T-helper 2 cell treated with Interferon-gamma antibody and Interleukin-4, amounts not matched to agents 5 μg/mL and 100 μg/mL, for 36 hours (primary cell): ENCODE results near the gene LPCAT2.

Experiments used
- DNase-seq: peaks from one replicate; pipeline ENCODE4 v3.0.0; 2021; ENCODE audit warnings: low spot score
- H3K27ac Mint-ChIP-seq: one replicate; pipeline ENCODE4 v1.8.0; 2021; ENCODE audit warnings: mild to moderate bottlenecking, mixed read lengths
- H3K27me3 Mint-ChIP-seq: one replicate; pipeline ENCODE4 v1.8.0; 2021; ENCODE audit warnings: low read depth, mixed read lengths
- H3K36me3 Mint-ChIP-seq: one replicate; pipeline ENCODE4 v1.8.0; 2021; ENCODE audit warnings: low read depth, mixed read lengths
- H3K4me1 Mint-ChIP-seq: one replicate; pipeline ENCODE4 v1.8.0; 2021; ENCODE audit warnings: low read depth, mixed read lengths
- H3K4me3 Mint-ChIP-seq: one replicate; pipeline ENCODE4 v1.8.0; 2022; ENCODE audit warnings: mild to moderate bottlenecking, moderate library complexity, mixed read lengths
- H3K9me3 Mint-ChIP-seq: one replicate; pipeline ENCODE4 v1.8.0; 2021; ENCODE audit warnings: mixed read lengths

Gene LPCAT2, protein sequence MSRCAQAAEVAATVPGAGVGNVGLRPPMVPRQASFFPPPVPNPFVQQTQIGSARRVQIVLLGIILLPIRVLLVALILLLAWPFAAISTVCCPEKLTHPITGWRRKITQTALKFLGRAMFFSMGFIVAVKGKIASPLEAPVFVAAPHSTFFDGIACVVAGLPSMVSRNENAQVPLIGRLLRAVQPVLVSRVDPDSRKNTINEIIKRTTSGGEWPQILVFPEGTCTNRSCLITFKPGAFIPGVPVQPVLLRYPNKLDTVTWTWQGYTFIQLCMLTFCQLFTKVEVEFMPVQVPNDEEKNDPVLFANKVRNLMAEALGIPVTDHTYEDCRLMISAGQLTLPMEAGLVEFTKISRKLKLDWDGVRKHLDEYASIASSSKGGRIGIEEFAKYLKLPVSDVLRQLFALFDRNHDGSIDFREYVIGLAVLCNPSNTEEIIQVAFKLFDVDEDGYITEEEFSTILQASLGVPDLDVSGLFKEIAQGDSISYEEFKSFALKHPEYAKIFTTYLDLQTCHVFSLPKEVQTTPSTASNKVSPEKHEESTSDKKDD

DNA sequence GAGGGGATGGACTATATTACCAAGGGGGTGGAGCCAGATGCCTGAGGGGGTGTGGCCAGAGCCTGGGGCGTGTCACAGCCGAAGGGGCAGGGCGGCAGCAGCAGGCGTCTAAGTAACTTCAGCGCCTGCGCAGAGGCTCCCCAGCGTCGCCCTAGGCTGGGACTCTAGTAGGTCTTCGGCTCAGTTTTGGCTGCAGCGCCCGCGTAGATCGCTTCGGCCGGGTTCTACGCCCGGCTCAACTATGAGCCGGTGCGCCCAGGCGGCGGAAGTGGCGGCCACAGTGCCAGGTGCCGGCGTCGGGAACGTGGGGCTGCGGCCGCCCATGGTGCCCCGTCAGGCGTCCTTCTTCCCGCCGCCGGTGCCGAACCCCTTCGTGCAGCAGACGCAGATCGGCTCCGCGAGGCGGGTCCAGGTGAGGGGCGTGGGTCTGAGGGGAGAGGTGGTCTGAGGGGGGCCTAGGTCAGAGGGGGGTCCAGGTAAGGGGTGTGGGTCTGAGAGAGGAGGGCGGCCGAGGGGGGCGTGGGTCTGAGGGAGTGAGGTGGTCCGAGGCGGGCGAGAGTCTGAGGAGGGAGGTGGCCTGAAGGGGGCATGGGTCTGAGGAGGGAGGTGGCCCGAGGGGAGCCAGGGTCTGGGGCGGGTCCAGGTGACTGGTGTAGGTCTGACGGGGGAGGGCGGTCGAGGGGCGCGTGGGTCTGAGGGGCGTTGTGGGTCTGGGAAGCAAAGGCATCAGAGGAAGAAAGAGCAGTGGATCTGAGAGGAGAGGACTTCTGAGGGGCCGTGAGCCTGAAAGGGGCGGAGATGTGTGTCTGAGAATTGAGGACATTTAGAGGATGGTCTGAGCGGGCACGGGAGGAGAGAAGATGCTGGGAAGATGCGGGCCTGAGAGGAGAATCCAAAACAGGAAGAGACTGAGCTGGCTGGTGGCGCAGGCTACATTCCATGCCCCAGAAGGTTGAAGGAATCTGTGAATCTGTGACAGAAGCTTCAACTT is at the start of gene LPCAT2:
Gene LPCAT2 (plus strand): TSS at position 132 of the 991 bp plus-strand sequence. CDS start 110 bp downstream, at position 242.
- Mint-ChIP-seq H3K4me1 (peaks cover 11% of the 10 kb centered on the region), H3K36me3 (peaks cover 16% of the 10 kb centered on the region), H3K27ac (peak within 1 kb of the TSS; percentile 39), H3K4me3 (peak within 1 kb of the TSS; percentile 82), H3K27me3 (peaks cover 32% of the 10 kb centered on the region), H3K9me3 (peaks cover 21% of the 10 kb centered on the region)
- DNase-seq: peak; percentile 69

DNA sequence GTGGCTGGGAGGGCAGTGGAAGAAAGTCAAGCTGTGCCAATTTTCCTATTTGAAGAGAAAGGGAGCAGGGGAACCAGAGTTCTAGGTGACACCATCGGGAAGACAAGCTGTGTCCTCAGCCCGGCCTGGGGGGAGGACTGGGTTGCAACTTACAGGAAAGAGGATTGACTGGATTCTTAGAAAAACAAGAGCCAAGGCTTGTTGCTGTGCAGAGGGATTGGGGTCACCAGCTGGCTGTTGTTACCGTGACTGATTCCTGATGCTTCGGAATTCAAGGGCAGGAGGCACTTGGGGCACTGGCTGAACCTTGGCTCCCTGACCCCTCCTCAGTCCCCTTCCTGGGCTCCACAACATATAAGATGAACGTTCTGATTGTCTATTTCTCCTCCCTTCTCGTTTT is 46.6 kb upstream of the LPCAT2 start:
- DNase-seq: no peak
- no peaks in the 10 kb centered on the region for H3K9me3 Mint-ChIP-seq
- H3K36me3 Mint-ChIP-seq: no peaks in the 10 kb centered on the region
- H3K4me3 Mint-ChIP-seq: no peak overlapping the region
- no peaks in the 10 kb centered on the region for H3K27me3 Mint-ChIP-seq
- H3K4me1 Mint-ChIP-seq: peaks cover 5% of the 10 kb centered on the region
- H3K27ac Mint-ChIP-seq: no peak overlapping the region

- H3K27me3 Mint-ChIP-seq: no peaks in the 10 kb centered on the region
- peaks cover 5% of the 10 kb centered on the region for H3K4me1 Mint-ChIP-seq
- DNase-seq: no peak
- H3K9me3 Mint-ChIP-seq: no peaks in the 10 kb centered on the region
- no peak overlapping the region for H3K4me3 Mint-ChIP-seq
- no peak overlapping the region for H3K27ac Mint-ChIP-seq
- no peaks in the 10 kb centered on the region for H3K36me3 Mint-ChIP-seq
Observed at GRCh38 chr16:55464375-55464774, 44.5 kb upstream of the LPCAT2 start.

GRCh38 chr16:55465077-55465896 is 43.6 kb upstream of the LPCAT2 start:
- Mint-ChIP-seq H3K4me1 (peaks cover 5% of the 10 kb centered on the region), H3K36me3 (no peaks in the 10 kb centered on the region), H3K4me3 (no peak overlapping the region), H3K27me3 (no peaks in the 10 kb centered on the region), H3K27ac (no peak overlapping the region), H3K9me3 (no peaks in the 10 kb centered on the region)
- DNase-seq: peak; percentile 74

GRCh38 chr16:55466209-55466608 is 42.7 kb upstream of the LPCAT2 start:
- Mint-ChIP-seq H3K4me3 (no peak overlapping the region), H3K27me3 (no peaks in the 10 kb centered on the region), H3K36me3 (no peaks in the 10 kb centered on the region), H3K4me1 (peaks cover 8% of the 10 kb centered on the region), H3K27ac (no peak overlapping the region), H3K9me3 (no peaks in the 10 kb centered on the region)
- DNase-seq: no peak

DNA sequence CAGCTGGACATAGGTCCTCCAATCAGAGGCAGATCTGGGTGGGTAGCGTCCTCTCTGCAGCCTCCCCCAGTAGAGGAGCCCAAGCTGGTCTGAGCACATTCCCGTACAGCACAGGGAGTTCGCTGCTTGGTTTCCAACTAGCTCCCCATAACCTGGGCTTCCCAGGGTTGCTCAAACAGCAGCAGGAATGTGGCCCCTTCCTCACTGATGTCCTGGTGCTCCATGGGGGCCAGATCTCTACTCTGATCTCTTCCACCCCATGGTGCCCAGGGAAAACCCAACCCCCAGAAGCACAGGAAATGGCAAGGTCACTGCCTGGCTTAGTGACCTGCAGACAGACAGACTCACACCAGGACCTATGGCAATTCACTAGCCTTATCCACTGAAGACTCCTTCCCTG is 41.0 kb upstream of the LPCAT2 start:
- peaks cover 15% of the 10 kb centered on the region for H3K4me1 Mint-ChIP-seq
- no peaks in the 10 kb centered on the region for H3K36me3 Mint-ChIP-seq
- no peak overlapping the region for H3K27ac Mint-ChIP-seq
- H3K4me3 Mint-ChIP-seq: no peak overlapping the region
- no peak for DNase-seq
- no peaks in the 10 kb centered on the region for H3K27me3 Mint-ChIP-seq
- H3K9me3 Mint-ChIP-seq: peaks cover 3% of the 10 kb centered on the region

- Mint-ChIP-seq H3K4me1 (peaks cover 15% of the 10 kb centered on the region), H3K36me3 (no peaks in the 10 kb centered on the region), H3K27me3 (no peaks in the 10 kb centered on the region), H3K4me3 (no peak overlapping the region), H3K27ac (no peak overlapping the region), H3K9me3 (peaks cover 3% of the 10 kb centered on the region)
- no peak for DNase-seq
Observed at GRCh38 chr16:55468352-55468990, 40.4 kb upstream of the LPCAT2 start.

DNA sequence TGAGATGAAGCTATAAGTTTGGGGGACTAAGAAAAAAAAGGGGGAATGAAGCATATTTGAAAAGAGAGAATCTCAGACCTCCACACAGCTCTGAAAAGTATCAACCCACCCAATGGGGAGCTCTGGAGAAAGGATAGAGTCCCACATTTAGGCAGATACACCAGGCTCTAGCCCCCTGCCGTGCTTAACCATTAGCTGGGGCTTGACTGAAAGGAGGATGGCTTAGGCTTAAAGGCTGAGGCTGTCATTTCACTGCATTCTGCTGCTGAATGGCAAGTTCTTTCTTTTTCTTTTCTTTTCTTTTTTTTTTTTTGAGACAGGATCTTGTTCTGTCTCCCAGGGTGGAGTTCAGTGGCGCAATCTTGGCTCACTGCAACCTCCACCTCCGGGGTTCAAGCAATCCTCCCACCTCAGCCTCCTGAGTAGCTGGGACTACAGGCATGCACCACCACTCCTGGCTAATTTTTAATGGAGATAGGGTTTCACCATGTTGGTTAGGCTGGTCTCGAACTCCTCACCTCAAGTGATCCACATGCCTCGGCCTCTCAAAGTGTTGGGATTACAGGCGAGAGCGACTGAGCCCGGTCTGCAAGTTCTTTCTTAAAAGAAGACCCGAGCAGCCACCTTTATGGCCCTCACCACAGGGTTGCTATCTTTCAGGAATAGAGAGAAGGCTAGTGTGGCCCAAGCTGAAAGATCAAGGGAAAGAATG is 38.9 kb upstream of the LPCAT2 start:
- H3K4me3 Mint-ChIP-seq: no peak overlapping the region
- no peaks in the 10 kb centered on the region for H3K27me3 Mint-ChIP-seq
- H3K36me3 Mint-ChIP-seq: no peaks in the 10 kb centered on the region
- H3K27ac Mint-ChIP-seq: no peak overlapping the region
- peaks cover 17% of the 10 kb centered on the region for H3K4me1 Mint-ChIP-seq
- no peak for DNase-seq
- H3K9me3 Mint-ChIP-seq: peaks cover 3% of the 10 kb centered on the region

- peak overlapping the region; percentile 32 for H3K27ac Mint-ChIP-seq
- peaks cover 13% of the 10 kb centered on the region for H3K4me1 Mint-ChIP-seq
- H3K27me3 Mint-ChIP-seq: no peaks in the 10 kb centered on the region
- peaks cover 3% of the 10 kb centered on the region for H3K9me3 Mint-ChIP-seq
- no peaks in the 10 kb centered on the region for H3K36me3 Mint-ChIP-seq
- H3K4me3 Mint-ChIP-seq: no peak overlapping the region
- DNase-seq: no peak
Observed at GRCh38 chr16:55470533-55471371, 38.1 kb upstream of the LPCAT2 start.

GRCh38 chr16:55471448-55472097 is 37.3 kb upstream of the LPCAT2 start:
- peaks cover 3% of the 10 kb centered on the region for H3K9me3 Mint-ChIP-seq

GRCh38 chr16:55473587-55473986 is 35.3 kb upstream of the LPCAT2 start:
- peaks cover 14% of the 10 kb centered on the region for H3K4me1 Mint-ChIP-seq
- DNase-seq: no peak
- peaks cover 3% of the 10 kb centered on the region for H3K9me3 Mint-ChIP-seq
- H3K36me3 Mint-ChIP-seq: no peaks in the 10 kb centered on the region
- peaks cover 12% of the 10 kb centered on the region for H3K27me3 Mint-ChIP-seq
- no peak overlapping the region for H3K27ac Mint-ChIP-seq
- H3K4me3 Mint-ChIP-seq: no peak overlapping the region

More at GRCh38 chr16:55471448-55472097, 37.3 kb upstream of the LPCAT2 start:
- H3K4me1 Mint-ChIP-seq: peaks cover 13% of the 10 kb centered on the region
- no peaks in the 10 kb centered on the region for H3K27me3 Mint-ChIP-seq
- no peaks in the 10 kb centered on the region for H3K36me3 Mint-ChIP-seq
- H3K4me3 Mint-ChIP-seq: peak overlapping the region; percentile 30
- DNase-seq: peak; percentile 53
- peak overlapping the region; percentile 62 for H3K27ac Mint-ChIP-seq
